Smooth muscle cell (in vitro differentiated cells): Measurements from ENCODE around the gene PARD6B. TPM values are rescaled to one million over a fixed set of nuclear protein-coding genes. Genes with fewer than 3 reads are reported as not detected.
"Not testable (repeated sequence)": the region's sequence is repeated elsewhere in the genome, so short reads cannot be mapped to it uniquely, and the experiment has no call there.

Experiments used
- DNase-seq: peaks from one replicate; lab custom pipeline; 2025; ENCODE audit not compliant: unreplicated experiment; lab: John Stamatoyannopoulos, UW
- H2AFZ ChIP-seq: fragments of 200-600 bp; sonication (generic); 2 replicates; pipeline ENCODE4 v1.6.0; 2016; ENCODE audit warnings: antibody characterized with exemption, low read depth, mild to moderate bottlenecking
- H3F3A ChIP-seq: fragments of 200-600 bp; sonication (generic); 2 replicates; pipeline ENCODE4 v1.6.0; 2017; ENCODE audit warnings: antibody characterized with exemption, low read depth
- H3K27ac ChIP-seq: fragments of 200-600 bp; sonication (generic); 2 replicates; pipeline ENCODE4 v1.5.1; 2016; ENCODE audit warnings: low read depth, mild to moderate bottlenecking
- H3K27me3 ChIP-seq: fragments of 200-600 bp; sonication (generic); 2 replicates; pipeline ENCODE4 v1.6.1; 2016; ENCODE audit warnings: low read depth, mild to moderate bottlenecking
- H3K36me3 ChIP-seq: fragments of 200-600 bp; sonication (generic); 2 replicates; pipeline ENCODE4 v1.5.1; 2016; ENCODE audit warnings: low read depth
- H3K4me1 ChIP-seq: fragments of 200-600 bp; sonication (generic); 2 replicates; pipeline ENCODE4 v1.5.1; 2016; ENCODE audit warnings: low read depth
- H3K4me2 ChIP-seq: fragments of 200-600 bp; sonication (generic); 2 replicates; pipeline ENCODE4 v1.6.0; 2016; ENCODE audit warnings: mild to moderate bottlenecking
- H3K4me3 ChIP-seq: fragments of 200-600 bp; sonication (generic); 2 replicates; pipeline ENCODE4 v1.5.1; 2016; ENCODE audit warnings: mild to moderate bottlenecking
- H3K79me2 ChIP-seq: fragments of 200-600 bp; sonication (generic); 2 replicates; pipeline ENCODE4 v1.6.0; 2016; ENCODE audit warnings: low read depth, mild to moderate bottlenecking
- H3K9ac ChIP-seq: fragments of 200-600 bp; sonication (generic); 2 replicates; pipeline ENCODE4 v1.6.0; 2016; ENCODE audit warnings: low read depth
- H3K9me3 ChIP-seq: fragments of 200-600 bp; sonication (generic); replicated peaks from 2 replicates; pipeline ENCODE4 v1.5.1; 2016; ENCODE audit warnings: low read depth
- H4K20me1 ChIP-seq: fragments of 200-600 bp; sonication (generic); 2 replicates; pipeline ENCODE4 v1.6.0; 2016; ENCODE audit warnings: low read depth
- WGBS: methylation state at CpG from one replicate; pipeline ENCODE4 v1.1.7; 2016; ENCODE audit warnings: low lambda C conversion rate; 5-methylcytosine and 5-hydroxymethylcytosine counted together
- polyA plus RNA-seq: library from polyadenylated mRNA; unstranded; fragments of >200 nt; fragmentation: Nextera tagmentation; extraction: Ambion mirVana; gene quantifications from 2 replicates; pipeline ENCODE4 v1.2.1, GENCODE V29; 2016
- total RNA-seq: library from RNA; depleted of rRNA; stranded (reverse); fragments of >200 nt; gene quantifications from 2 replicates; pipeline ENCODE4 v1.2.3, GENCODE V29; 2014
- TF ChIP-seq, protein P1 (sequence below): fragments of 200-600 bp; sonication (generic); IDR thresholded peaks from 2 replicates; pipeline ENCODE4 v1.5.1; 2017; ENCODE audit warnings: borderline replicate concordance, mild to moderate bottlenecking, antibody characterized with exemption; ENCODE audit not compliant: insufficient read depth, poor library complexity, severe bottlenecking

PARD6B gene
- total and polyA plus RNA-seq, 2 experiments from 2014 or later, result 0.26 to 6.5 TPM

GRCh38 chr20:50699688-50700087 lies 31.7 kb upstream of the PARD6B start:
- Histone ChIP-seq H3K36me3 (no peaks in the 10 kb centered on the region), H3K4me1 (peaks cover 10% of the 10 kb centered on the region), H4K20me1 (no peaks in the 10 kb centered on the region), H3K4me3 (no peak overlapping the region), H3K4me2 (no peak overlapping the region), H3K9ac (no peak overlapping the region), H2AFZ (no peak overlapping the region), H3K27ac (no peak overlapping the region), H3K9me3 (no peaks in the 10 kb centered on the region), H3F3A (peaks cover 4% of the 10 kb centered on the region), H3K27me3 (no peaks in the 10 kb centered on the region), H3K79me2 (no peaks in the 10 kb centered on the region)
- DNase-seq, result no peak
- WGBS, result 96% methylated on average over 5 of the region's 5 CpGs
- TF ChIP-seq, protein P1, sequence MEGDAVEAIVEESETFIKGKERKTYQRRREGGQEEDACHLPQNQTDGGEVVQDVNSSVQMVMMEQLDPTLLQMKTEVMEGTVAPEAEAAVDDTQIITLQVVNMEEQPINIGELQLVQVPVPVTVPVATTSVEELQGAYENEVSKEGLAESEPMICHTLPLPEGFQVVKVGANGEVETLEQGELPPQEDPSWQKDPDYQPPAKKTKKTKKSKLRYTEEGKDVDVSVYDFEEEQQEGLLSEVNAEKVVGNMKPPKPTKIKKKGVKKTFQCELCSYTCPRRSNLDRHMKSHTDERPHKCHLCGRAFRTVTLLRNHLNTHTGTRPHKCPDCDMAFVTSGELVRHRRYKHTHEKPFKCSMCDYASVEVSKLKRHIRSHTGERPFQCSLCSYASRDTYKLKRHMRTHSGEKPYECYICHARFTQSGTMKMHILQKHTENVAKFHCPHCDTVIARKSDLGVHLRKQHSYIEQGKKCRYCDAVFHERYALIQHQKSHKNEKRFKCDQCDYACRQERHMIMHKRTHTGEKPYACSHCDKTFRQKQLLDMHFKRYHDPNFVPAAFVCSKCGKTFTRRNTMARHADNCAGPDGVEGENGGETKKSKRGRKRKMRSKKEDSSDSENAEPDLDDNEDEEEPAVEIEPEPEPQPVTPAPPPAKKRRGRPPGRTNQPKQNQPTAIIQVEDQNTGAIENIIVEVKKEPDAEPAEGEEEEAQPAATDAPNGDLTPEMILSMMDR, result no peak

DNA sequence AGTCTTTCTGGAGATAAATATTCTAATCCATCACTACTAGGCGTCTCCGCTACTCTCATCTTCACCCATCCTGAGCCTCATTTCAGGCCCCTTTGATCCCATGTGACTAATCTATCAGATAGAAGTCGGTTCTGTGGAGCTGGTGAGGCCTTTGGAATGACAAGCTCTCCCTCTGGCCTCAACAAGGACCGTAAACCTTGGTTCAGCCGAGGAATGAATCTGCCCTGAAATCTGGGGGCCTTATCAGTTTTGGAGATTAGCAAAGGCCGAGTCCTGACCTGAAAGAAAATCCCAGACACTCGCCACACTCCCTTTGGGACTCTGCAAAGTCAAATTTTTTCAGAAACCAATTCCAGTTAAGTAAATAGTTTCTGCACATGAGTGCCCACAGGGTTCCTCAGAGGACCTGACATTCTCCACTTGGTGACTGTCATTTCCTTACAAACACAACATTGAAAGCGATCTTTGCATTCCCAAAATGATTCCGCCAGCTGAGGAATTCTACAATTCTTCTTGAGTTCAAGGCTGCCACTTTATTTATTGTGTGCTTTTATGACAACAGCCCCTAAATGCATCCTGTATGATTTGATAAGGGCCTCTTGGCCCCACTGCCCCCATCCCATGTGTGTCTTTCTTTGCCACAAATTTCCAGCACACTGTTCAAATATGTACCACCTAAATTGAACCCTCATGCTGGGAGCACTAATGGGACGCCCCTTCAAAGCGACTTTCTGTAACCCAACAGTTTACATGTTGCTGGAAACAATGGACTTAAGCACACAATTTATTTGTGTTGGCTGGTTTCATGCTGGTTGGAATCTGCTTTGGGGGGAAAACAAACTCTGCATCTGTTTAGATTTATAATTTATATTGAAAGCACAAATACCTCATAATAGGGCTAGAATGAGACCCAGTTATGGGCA lies 30.1 kb upstream of the PARD6B start:
- Histone ChIP-seq H3K4me2 (no peak overlapping the region), H3K79me2 (no peaks in the 10 kb centered on the region), H3K4me3 (no peak overlapping the region), H3K9me3 (no peaks in the 10 kb centered on the region), H3K27ac (no peak overlapping the region), H4K20me1 (no peaks in the 10 kb centered on the region), H3K9ac (no peak overlapping the region), H3K27me3 (no peaks in the 10 kb centered on the region), H3K36me3 (no peaks in the 10 kb centered on the region), H3K4me1 (peaks cover 4% of the 10 kb centered on the region), H2AFZ (no peak overlapping the region), H3F3A (peaks cover 4% of the 10 kb centered on the region)
- TF ChIP-seq, protein P1, result no peak
- WGBS, result 35% methylated on average over 11 of the region's 11 CpGs
- DNase-seq, result no peak

GRCh38 chr20:50703651-50704438 lies 27.5 kb upstream of the PARD6B start:
- not testable (repeated sequence) for H2AFZ ChIP-seq, H3K4me3 ChIP-seq, H3K27me3 ChIP-seq, H3K4me1 ChIP-seq, H3K36me3 ChIP-seq, H4K20me1 ChIP-seq, H3K27ac ChIP-seq, H3K9me3 ChIP-seq, DNase-seq, H3K4me2 ChIP-seq, H3K79me2 ChIP-seq, H3K9ac ChIP-seq, H3F3A ChIP-seq
- WGBS, result 86% methylated on average over 9 of the region's 9 CpGs

DNA sequence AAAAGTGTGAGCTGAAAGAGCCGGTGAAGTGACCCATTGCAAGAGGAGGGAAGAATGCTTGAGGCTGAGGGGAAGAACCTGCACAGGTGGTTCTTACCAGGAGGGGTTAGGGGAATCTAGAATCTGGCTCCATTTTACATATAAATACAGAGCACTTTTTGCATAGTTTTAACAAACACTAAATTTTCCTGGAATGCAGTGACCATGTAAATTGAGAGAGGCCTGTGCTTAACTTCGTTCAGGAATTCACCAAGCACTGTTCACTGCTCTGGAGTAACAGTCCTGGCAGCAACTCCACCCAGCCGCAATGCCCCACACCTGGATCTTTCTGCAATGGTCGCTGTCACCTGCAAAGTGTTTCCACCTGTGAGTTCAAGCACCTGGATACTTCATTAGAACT lies 26.9 kb upstream of the PARD6B start:
- Histone ChIP-seq H3K4me3 (no peak overlapping the region), H3K79me2 (no peaks in the 10 kb centered on the region), H3K4me2 (no peak overlapping the region), H2AFZ (no peak overlapping the region), H3K4me1 (peaks cover 4% of the 10 kb centered on the region), H4K20me1 (no peaks in the 10 kb centered on the region), H3K9me3 (no peaks in the 10 kb centered on the region), H3K27me3 (no peaks in the 10 kb centered on the region), H3K36me3 (no peaks in the 10 kb centered on the region), H3K27ac (no peak overlapping the region), H3K9ac (no peak overlapping the region), H3F3A (peaks cover 4% of the 10 kb centered on the region)
- 63% methylated on average over 4 of the region's 4 CpGs for WGBS
- DNase-seq, result no peak
- TF ChIP-seq, protein P1, result no peak
